Loucy (cell line): Measurements from ENCODE around the gene RTN4.

ENCODE experiments used
- H2AFZ ChIP-seq: fragments of 200-600 bp; sonication (generic); 2 replicates; pipeline ENCODE4 v1.6.0; 2016; ENCODE audit warnings: antibody characterized with exemption, mild to moderate bottlenecking, low read length, moderate library complexity
- H3F3A ChIP-seq: fragments of 200-600 bp; 2 replicates; pipeline ENCODE4 v1.6.0; 2016; ENCODE audit warnings: antibody characterized with exemption, low read depth, mild to moderate bottlenecking
- H3K27me3 ChIP-seq: fragments of 200-600 bp; sonication (generic); 2 replicates; pipeline ENCODE4 v1.6.1; 2014; ENCODE audit warnings: low read length, mild to moderate bottlenecking; ENCODE audit not compliant: insufficient read depth, poor library complexity, severe bottlenecking
- H3K36me3 ChIP-seq: fragments of 200-600 bp; sonication (generic); 2 replicates; pipeline ENCODE4 v1.6.1; 2016; ENCODE audit warnings: low read length; ENCODE audit not compliant: insufficient read depth
- H3K4me1 ChIP-seq: fragments of 200-600 bp; sonication (generic); 2 replicates; pipeline ENCODE4 v1.5.1; 2014; ENCODE audit warnings: low read length, mild to moderate bottlenecking; ENCODE audit not compliant: insufficient read depth, poor library complexity, severe bottlenecking
- H3K4me2 ChIP-seq: fragments of 200-600 bp; sonication (generic); 2 replicates; pipeline ENCODE4 v1.6.0; 2014; ENCODE audit warnings: antibody characterized with exemption, low read length, low read depth, mild to moderate bottlenecking; ENCODE audit not compliant: poor library complexity, severe bottlenecking
- H3K4me3 ChIP-seq: fragments of 200-600 bp; sonication (generic); 2 replicates; pipeline ENCODE4 v1.5.1; 2014; ENCODE audit warnings: low read length, mild to moderate bottlenecking, mixed read lengths; ENCODE audit not compliant: poor library complexity, severe bottlenecking
- H3K79me2 ChIP-seq: fragments of 200-600 bp; sonication (generic); 2 replicates; pipeline ENCODE4 v1.6.1; 2014; ENCODE audit warnings: low read length; ENCODE audit not compliant: insufficient read depth
- H3K9ac ChIP-seq: fragments of 200-600 bp; sonication (generic); 2 replicates; pipeline ENCODE4 v1.6.0; 2014; ENCODE audit warnings: mild to moderate bottlenecking, low read depth, low read length, moderate library complexity; ENCODE audit not compliant: poor library complexity, severe bottlenecking
- H3K9me2 ChIP-seq: fragments of 200-600 bp; sonication (generic); replicated peaks from 2 replicates; pipeline ENCODE4 v1.6.1; 2016; ENCODE audit warnings: low read depth, low read length, mixed read lengths
- H3K9me3 ChIP-seq: fragments of 200-600 bp; sonication (generic); 2 replicates; pipeline ENCODE4 v1.6.1; 2014; ENCODE audit warnings: mild to moderate bottlenecking, antibody characterized with exemption, low read length, low read depth; ENCODE audit not compliant: insufficient read depth
- H4K20me1 ChIP-seq: fragments of 200-600 bp; sonication (generic); 2 replicates; pipeline ENCODE4 v1.6.0; 2014; ENCODE audit warnings: antibody characterized with exemption, low read length, mild to moderate bottlenecking; ENCODE audit not compliant: insufficient read depth, poor library complexity, severe bottlenecking
- EZH2phosphoT487 ChIP-seq: fragments of 200-600 bp; IDR thresholded peaks from 2 replicates; pipeline ENCODE4 v1.6.1; 2018; ENCODE audit warnings: antibody characterized with exemption, mild to moderate bottlenecking, moderate library complexity, borderline replicate concordance
- TF ChIP-seq, protein P1 (sequence below): fragments of 200-600 bp; sonication (generic); conservative IDR thresholded peaks from 2 replicates; pipeline ENCODE4 v1.5.1; 2014; ENCODE audit warnings: mild to moderate bottlenecking, antibody characterized with exemption, low read length

The RTN4 gene

DNA sequence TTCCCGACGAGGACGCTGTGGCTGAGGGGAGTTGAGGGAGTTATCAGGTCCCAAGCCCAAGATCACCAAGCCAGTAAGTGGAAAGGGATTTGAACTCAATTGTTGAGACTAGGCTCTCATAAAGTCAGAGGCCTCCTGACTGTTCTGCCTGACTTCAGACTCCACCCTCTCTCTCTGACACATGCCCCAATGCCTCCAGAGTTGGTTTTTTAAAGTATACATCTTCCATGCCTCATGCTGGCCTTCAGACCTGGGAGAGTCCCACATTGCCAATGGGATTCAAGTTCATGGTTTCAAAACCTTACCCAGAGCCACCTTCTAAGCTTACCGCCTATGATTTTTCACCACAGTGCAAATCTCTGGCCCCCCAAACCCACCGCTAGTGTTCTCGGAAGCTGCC is 100.8 kb downstream of the RTN4 start:
- no peak overlapping the region for H3K9ac ChIP-seq
- TF ChIP-seq EZH2phosphoT487 = no peak
- TF ChIP-seq, protein P1, sequence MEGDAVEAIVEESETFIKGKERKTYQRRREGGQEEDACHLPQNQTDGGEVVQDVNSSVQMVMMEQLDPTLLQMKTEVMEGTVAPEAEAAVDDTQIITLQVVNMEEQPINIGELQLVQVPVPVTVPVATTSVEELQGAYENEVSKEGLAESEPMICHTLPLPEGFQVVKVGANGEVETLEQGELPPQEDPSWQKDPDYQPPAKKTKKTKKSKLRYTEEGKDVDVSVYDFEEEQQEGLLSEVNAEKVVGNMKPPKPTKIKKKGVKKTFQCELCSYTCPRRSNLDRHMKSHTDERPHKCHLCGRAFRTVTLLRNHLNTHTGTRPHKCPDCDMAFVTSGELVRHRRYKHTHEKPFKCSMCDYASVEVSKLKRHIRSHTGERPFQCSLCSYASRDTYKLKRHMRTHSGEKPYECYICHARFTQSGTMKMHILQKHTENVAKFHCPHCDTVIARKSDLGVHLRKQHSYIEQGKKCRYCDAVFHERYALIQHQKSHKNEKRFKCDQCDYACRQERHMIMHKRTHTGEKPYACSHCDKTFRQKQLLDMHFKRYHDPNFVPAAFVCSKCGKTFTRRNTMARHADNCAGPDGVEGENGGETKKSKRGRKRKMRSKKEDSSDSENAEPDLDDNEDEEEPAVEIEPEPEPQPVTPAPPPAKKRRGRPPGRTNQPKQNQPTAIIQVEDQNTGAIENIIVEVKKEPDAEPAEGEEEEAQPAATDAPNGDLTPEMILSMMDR = no peak
- no peaks in the 10 kb centered on the region for H3F3A ChIP-seq
- no peaks in the 10 kb centered on the region for H3K79me2 ChIP-seq
- no peaks in the 10 kb centered on the region for H4K20me1 ChIP-seq
- H3K36me3 ChIP-seq = no peaks in the 10 kb centered on the region
- no peak overlapping the region for H3K4me3 ChIP-seq
- H3K27me3 ChIP-seq = no peaks in the 10 kb centered on the region
- peaks cover 19% of the 10 kb centered on the region for H3K4me1 ChIP-seq
- H3K4me2 ChIP-seq = no peak overlapping the region
- no peaks in the 10 kb centered on the region for H3K9me3 ChIP-seq
- no peaks in the 10 kb centered on the region for H3K9me2 ChIP-seq
- H2AFZ ChIP-seq = no peak overlapping the region

DNA sequence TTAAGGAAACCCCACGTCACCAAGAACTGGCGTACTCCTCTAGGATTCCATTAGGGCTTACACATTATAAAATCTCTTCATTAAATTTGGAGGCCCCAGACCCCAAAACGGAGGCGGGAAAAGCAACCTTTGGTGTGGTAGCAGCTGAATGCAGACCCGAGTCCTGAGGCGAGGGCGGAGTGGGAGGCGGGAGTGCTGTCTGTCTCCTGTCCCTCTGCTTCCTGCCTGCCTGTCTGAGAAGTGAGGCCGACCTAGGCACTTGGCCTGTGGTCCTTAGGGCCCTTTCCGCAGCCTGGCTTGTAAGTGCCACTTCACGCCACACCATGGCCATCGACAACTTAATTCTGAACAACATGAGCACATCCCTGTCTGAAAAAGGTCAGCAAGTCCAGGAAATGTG is 102.1 kb downstream of the RTN4 start:
- H3K4me3 ChIP-seq = no peak overlapping the region
- H2AFZ ChIP-seq = no peak overlapping the region
- H3K79me2 ChIP-seq = no peaks in the 10 kb centered on the region
- H3K9me3 ChIP-seq = no peaks in the 10 kb centered on the region
- no peak overlapping the region for H3K9ac ChIP-seq
- H3K27me3 ChIP-seq = no peaks in the 10 kb centered on the region
- H3K36me3 ChIP-seq = no peaks in the 10 kb centered on the region
- TF ChIP-seq, protein P1 = no peak
- TF ChIP-seq EZH2phosphoT487 = no peak
- H3K4me1 ChIP-seq = peaks cover 19% of the 10 kb centered on the region
- H3K4me2 ChIP-seq = no peak overlapping the region
- no peaks in the 10 kb centered on the region for H3F3A ChIP-seq
- H3K9me2 ChIP-seq = no peaks in the 10 kb centered on the region
- H4K20me1 ChIP-seq = no peaks in the 10 kb centered on the region

DNA sequence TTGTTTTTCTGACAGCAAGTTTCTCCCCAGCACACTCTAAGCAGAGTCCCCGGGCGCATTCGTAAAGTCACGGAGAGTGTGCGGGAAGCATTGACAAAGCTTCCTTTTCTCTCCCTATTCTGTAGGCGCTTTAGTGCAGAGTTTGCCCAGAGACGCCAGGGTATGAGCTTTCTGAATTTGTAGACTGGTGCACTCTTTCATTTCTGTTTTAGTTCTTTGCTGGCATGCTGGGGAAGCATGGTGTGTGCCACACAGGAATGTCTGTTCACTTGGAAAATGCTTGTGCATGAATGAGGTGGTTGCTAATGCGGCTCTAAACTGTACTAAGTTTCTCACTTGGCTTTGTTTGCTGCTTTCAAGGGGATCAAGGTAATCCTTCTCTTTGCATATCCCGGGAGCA is 102.6 kb downstream of the RTN4 start:
- H3K4me3 ChIP-seq = no peak overlapping the region
- TF ChIP-seq, protein P1 = no peak
- no peak for TF ChIP-seq EZH2phosphoT487
- no peak overlapping the region for H3K9ac ChIP-seq
- no peak overlapping the region for H3K4me2 ChIP-seq
- H3K79me2 ChIP-seq = no peaks in the 10 kb centered on the region
- no peaks in the 10 kb centered on the region for H3K9me3 ChIP-seq
- H3K9me2 ChIP-seq = no peaks in the 10 kb centered on the region
- H3K4me1 ChIP-seq = peaks cover 19% of the 10 kb centered on the region
- no peaks in the 10 kb centered on the region for H4K20me1 ChIP-seq
- H3K27me3 ChIP-seq = no peaks in the 10 kb centered on the region
- no peaks in the 10 kb centered on the region for H3F3A ChIP-seq
- H2AFZ ChIP-seq = no peak overlapping the region
- H3K36me3 ChIP-seq = no peaks in the 10 kb centered on the region
